IMR-90 (cell line): ENCODE data around the gene USF1. TPM values are rescaled to one million over a fixed set of nuclear protein-coding genes. Genes with fewer than 3 reads are reported as not detected.

Experiments used
- ATAC-seq: fragments of 200-7000 bp; cut with Tn5 transposase; 2 replicates; pipeline ENCODE4 v1.9.1; 2020; ENCODE audit warnings: low read depth, mild to moderate bottlenecking, moderate library complexity
- BruUV-seq: library from RNA; stranded (reverse); fragments of 400-500 nt; replicated peaks from 2 replicates; lab custom pipeline; 2021; lab: Mats Ljungman, UMichigan
- CTCF ChIA-PET: fragments of 300-600 bp; formaldehyde crosslinking; extraction: SDS; loops from one replicate; lab custom pipeline; 2021; ENCODE audit warnings: antibody characterized with exemption; lab: Yijun Ruan, JAX
- POLR2A ChIA-PET: fragments of 300-600 bp; sonication (Branson Sonifier 250); formaldehyde crosslinking; loops from one replicate; lab custom pipeline; 2022; ENCODE audit warnings: antibody characterized with exemption; ENCODE audit not compliant: unreplicated experiment; lab: Charles Lee
- DNase-seq: peaks from one replicate; pipeline ENCODE4 v3.0.0; 2013
- H2AFZ ChIP-seq: replicated peaks from 2 replicates; pipeline ENCODE3; 2013; ENCODE audit warnings: low read length, mild to moderate bottlenecking; ENCODE audit not compliant: poor library complexity
- H2AK5ac ChIP-seq: 2 replicates; pipeline ENCODE4 v1.6.1; 2013; ENCODE audit warnings: low read depth, low read length, inconsistent platforms
- H2AK9ac ChIP-seq: replicated peaks from 2 replicates; pipeline ENCODE3; 2013; ENCODE audit warnings: mild to moderate bottlenecking, low read depth, low read length, moderate library complexity; ENCODE audit not compliant: poor library complexity
- H2BK120ac ChIP-seq: 2 replicates; pipeline ENCODE4 v1.6.1; 2013; ENCODE audit warnings: low read depth, low read length, inconsistent platforms
- H2BK15ac ChIP-seq: 3 replicates; pipeline ENCODE4 v1.6.1; 2013; ENCODE audit warnings: low read depth, low read length, inconsistent platforms
- H2BK20ac ChIP-seq: 2 replicates; pipeline ENCODE4 v1.6.1; 2013; ENCODE audit warnings: low read depth, mild to moderate bottlenecking, inconsistent platforms, low read length, moderate library complexity
- H2BK5ac ChIP-seq: 2 replicates; pipeline ENCODE4 v1.6.1; 2013; ENCODE audit warnings: mild to moderate bottlenecking, low read depth, low read length, inconsistent platforms; ENCODE audit not compliant: poor library complexity, severe bottlenecking
- H3K14ac ChIP-seq: replicated peaks from 2 replicates; pipeline ENCODE4 v1.6.1; 2013; ENCODE audit warnings: low read depth, low read length, inconsistent platforms
- H3K18ac ChIP-seq: 2 replicates; pipeline ENCODE4 v1.6.1; 2013; ENCODE audit warnings: low read depth, low read length, control low read depth
- H3K23ac ChIP-seq: 2 replicates; pipeline ENCODE4 v1.6.1; 2013; ENCODE audit warnings: low read depth, low read length, inconsistent platforms
- H3K27ac ChIP-seq: 2 replicates; pipeline ENCODE4 v1.5.1; 2013; ENCODE audit warnings: mild to moderate bottlenecking, control low read depth, low read length; ENCODE audit not compliant: insufficient read depth
- H3K27me3 ChIP-seq: 2 replicates; pipeline ENCODE4 v1.6.1; 2013; ENCODE audit warnings: low read length; ENCODE audit not compliant: control insufficient read depth, insufficient read depth
- H3K36me3 ChIP-seq: 2 replicates; pipeline ENCODE4 v1.6.1; 2013; ENCODE audit warnings: low read length, mixed read lengths; ENCODE audit not compliant: control insufficient read depth, insufficient read depth
- H3K4ac ChIP-seq: 2 replicates; pipeline ENCODE4 v1.6.1; 2013; ENCODE audit warnings: low read depth, low read length, inconsistent platforms
- H3K4me1 ChIP-seq: 2 replicates; pipeline ENCODE4 v1.6.1; 2013; ENCODE audit warnings: low read length, mixed read lengths; ENCODE audit not compliant: control insufficient read depth, insufficient read depth
- H3K4me2 ChIP-seq: 2 replicates; pipeline ENCODE4 v1.6.1; 2013; ENCODE audit warnings: low read depth, mild to moderate bottlenecking, control low read depth, low read length, moderate library complexity
- H3K4me3 ChIP-seq: 2 replicates; pipeline ENCODE4 v1.5.1; 2013; ENCODE audit warnings: low read depth, mild to moderate bottlenecking, control low read depth, low read length, moderate library complexity; ENCODE audit not compliant: insufficient read depth
- H3K56ac ChIP-seq: 2 replicates; pipeline ENCODE4 v1.6.1; 2013; ENCODE audit warnings: low read length, inconsistent platforms; ENCODE audit not compliant: insufficient read depth; ENCODE audit errors: extremely low read depth
- H3K79me1 ChIP-seq, 2 experiments: 2 replicates each; pipeline ENCODE4 v1.6.1; 2013; ENCODE audit warnings: low read length in 2 of 2, inconsistent platforms in 1 of 2, low read depth in 1 of 2
- H3K9ac ChIP-seq: 2 replicates; pipeline ENCODE4 v1.6.1; 2013; ENCODE audit warnings: low read depth, low read length, control low read depth
- H3K9me1 ChIP-seq: 2 replicates; pipeline ENCODE4 v1.6.1; 2013; ENCODE audit warnings: low read length, inconsistent platforms; ENCODE audit not compliant: insufficient read depth
- H3K9me3 ChIP-seq: 2 replicates; pipeline ENCODE4 v1.6.1; 2013; ENCODE audit warnings: low read length; ENCODE audit not compliant: control insufficient read depth, insufficient read depth
- H4K20me1 ChIP-seq: 2 replicates; pipeline ENCODE4 v1.6.1; 2013; ENCODE audit warnings: low read length, inconsistent platforms; ENCODE audit not compliant: insufficient read depth
- H4K5ac ChIP-seq: 2 replicates; pipeline ENCODE4 v1.6.1; 2013; ENCODE audit warnings: mild to moderate bottlenecking, low read depth, low read length, control low read depth
- H4K8ac ChIP-seq, 2 experiments: 2 replicates each; pipeline ENCODE4 v1.6.1; 2013; ENCODE audit warnings: low read depth in 2 of 2, low read length in 2 of 2, control low read depth in 1 of 2, inconsistent platforms in 1 of 2
- H4K91ac ChIP-seq: 2 replicates; pipeline ENCODE4 v1.6.1; 2013; ENCODE audit warnings: low read depth, low read length, inconsistent platforms; ENCODE audit not compliant: insufficient read depth
- BHLHE40 ChIP-seq: fragments of 150-350 bp; IDR thresholded peaks from 2 replicates; pipeline ENCODE4 v1.6.1; 2016; ENCODE audit warnings: mild to moderate bottlenecking, low read depth, low read length
- CEBPB ChIP-seq: IDR thresholded peaks from 2 replicates; pipeline ENCODE4 v1.6.1; 2012; ENCODE audit warnings: low read depth, low read length, improper control_type of control experiment
- CHD1 ChIP-seq: IDR thresholded peaks from 2 replicates; pipeline ENCODE4 v1.6.1; 2012; ENCODE audit warnings: low read depth, low read length, improper control_type of control experiment
- FOS ChIP-seq: fragments of 150-350 bp; IDR thresholded peaks from 2 replicates; pipeline ENCODE4 v1.6.1; 2016; ENCODE audit warnings: low read depth, low read length
- MAFK ChIP-seq: IDR thresholded peaks from 2 replicates; pipeline ENCODE4 v1.6.1; 2012; ENCODE audit warnings: low read depth, low read length, improper control_type of control experiment
- MAZ ChIP-seq: IDR thresholded peaks from 2 replicates; pipeline ENCODE4 v1.6.1; 2012; ENCODE audit warnings: low read depth, mild to moderate bottlenecking, low read length, improper control_type of control experiment, moderate library complexity, borderline replicate concordance
- MXI1 ChIP-seq: IDR thresholded peaks from 2 replicates; pipeline ENCODE4 v1.6.1; 2012; ENCODE audit warnings: low read depth, mild to moderate bottlenecking, low read length, moderate library complexity, borderline replicate concordance
- NFE2L2 ChIP-seq: fragments of 150-350 bp; IDR thresholded peaks from 2 replicates; pipeline ENCODE4 v1.6.1; 2016; ENCODE audit warnings: low read depth, mild to moderate bottlenecking, low read length
- POLR2A ChIP-seq: IDR thresholded peaks from 2 replicates; pipeline ENCODE4 v1.6.1; 2012; ENCODE audit warnings: mild to moderate bottlenecking, low read depth, low read length
- RAD21 ChIP-seq: IDR thresholded peaks from 2 replicates; pipeline ENCODE4 v1.6.1; 2012; ENCODE audit warnings: low read length, improper control_type of control experiment
- RCOR1 ChIP-seq: IDR thresholded peaks from 2 replicates; pipeline ENCODE4 v1.6.1; 2012; ENCODE audit warnings: mild to moderate bottlenecking, low read length, improper control_type of control experiment; ENCODE audit not compliant: insufficient replicate concordance
- RFX5 ChIP-seq: IDR thresholded peaks from 2 replicates; pipeline ENCODE4 v1.8.0; 2012; ENCODE audit warnings: low read depth, mild to moderate bottlenecking, low read length, moderate library complexity
- SMC3 ChIP-seq: fragments of 150-350 bp; IDR thresholded peaks from 2 replicates; pipeline ENCODE4 v1.6.1; 2016; ENCODE audit warnings: low read depth, mild to moderate bottlenecking, antibody characterized with exemption, low read length, moderate library complexity
- WGBS, 2 experiments: methylation state at CpG; one replicate each; pipeline versions ENCODE4 v1.1.5 to v1.1.7; 2013; ENCODE audit warnings: missing lambda C conversion rate in 2 of 2; ENCODE audit not compliant: insufficient read length in 1 of 2; ENCODE audit errors: extremely low coverage in 2 of 2; 5-methylcytosine and 5-hydroxymethylcytosine counted together
- dilution Hi-C: fragments of 300-500 bp; cut with HindIII; formaldehyde crosslinking; loops from one replicate; pipeline ENCODE4 v1.14.3; 2018; ENCODE audit warnings: low sequenced_read_pairs; ENCODE audit not compliant: unreplicated experiment
- in situ Hi-C: fragments of 300-500 bp; cut with MboI; formaldehyde crosslinking; loops from 3 replicates; pipeline ENCODE4 v1.14.3; 2019; ENCODE audit warnings: low sequenced_read_pairs, inconsistent platforms, mixed read lengths
- intact Hi-C: fragments of 100-400 bp; cut with micrococcal nuclease; formaldehyde crosslinking; loops from 2 replicates; pipeline ENCODE4 v1.10.0; 2022
- polyA plus RNA-seq, 3 experiments: library from polyadenylated mRNA; depleted of rRNA; stranded (reverse); fragments of >200 nt; gene quantifications; 2 replicates each; pipeline ENCODE4 v1.2.3, GENCODE V29; 2012; ENCODE audit warnings: low replicate concordance in 1 of 3
- total RNA-seq: library from RNA; depleted of rRNA; stranded (reverse); fragments of >200 nt; gene quantifications from 2 replicates; pipeline ENCODE4 v1.2.3, GENCODE V29; 2012
- TF ChIP-seq, protein P1 (sequence below): fragments of 150-350 bp; IDR thresholded peaks from 2 replicates; pipeline ENCODE4 v1.6.1; 2016; ENCODE audit warnings: low read depth, mild to moderate bottlenecking, low read length, moderate library complexity, borderline replicate concordance
- TF ChIP-seq, protein P2 (sequence below): conservative IDR thresholded peaks from 2 replicates; pipeline ENCODE4 v1.5.1; 2012; ENCODE audit warnings: mild to moderate bottlenecking, low read depth, low read length, improper control_type of control experiment

Gene USF1
- total and polyA plus RNA-seq, 2 of the 4 experiments (the other 2 are of a cell fraction), result 37.1 to 78.9 TPM

DNA sequence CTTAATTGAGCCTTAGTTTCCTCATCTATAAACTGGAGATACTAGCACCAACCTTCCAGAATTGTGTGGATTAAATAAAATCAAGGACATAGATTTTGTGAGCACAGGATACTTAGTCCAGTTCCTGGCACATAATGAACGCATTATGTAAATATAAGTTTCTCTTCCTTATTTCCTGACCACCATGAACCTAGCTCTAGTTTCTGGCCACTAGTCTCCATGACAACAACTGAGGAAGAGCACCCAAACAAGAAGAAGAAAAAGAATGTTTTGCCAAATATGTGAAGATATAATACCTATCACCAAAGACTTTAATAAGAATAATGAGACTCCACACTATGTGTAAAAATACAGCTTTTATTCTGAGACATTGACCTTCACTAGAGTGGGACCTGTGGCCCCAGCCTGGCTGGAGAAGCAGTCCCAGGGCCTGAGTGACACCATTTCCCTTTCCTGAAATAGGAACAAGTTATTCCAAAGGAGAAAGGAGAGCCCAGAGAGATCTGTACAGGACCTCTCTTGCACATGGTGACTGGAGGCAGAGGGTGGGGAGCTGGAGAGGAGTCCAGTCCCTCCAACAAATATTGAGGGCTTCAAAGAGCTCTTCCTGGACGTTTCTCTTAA is 940 bp upstream of the USF1 start:
- Histone ChIP-seq H2BK5ac (peak overlapping the region; percentile 86), H2BK120ac (no peak overlapping the region), H4K5ac (peak overlapping the region; percentile 91), H3K4ac (0 out of 2 replicates have a peak overlapping the region, but pooled peaks have one; percentile 98), H2AK9ac (peak overlapping the region; percentile 18), H3K9me3 (no peaks in the 10 kb centered on the region), H4K8ac (peak overlapping the region; percentile 95 to 100), H3K27me3 (no peaks in the 10 kb centered on the region), H4K91ac (peak overlapping the region; percentile 96), H2BK20ac (no peak overlapping the region), H3K9me1 (no peaks in the 10 kb centered on the region), H3K18ac (no peak overlapping the region; the same call in 1 of the 2 replicates), H3K14ac (peak overlapping the region; percentile 93; the same call in 1 of the 2 replicates), H3K36me3 (peaks cover 9% of the 10 kb centered on the region), H3K23ac (no peak overlapping the region), H2AFZ (no peak overlapping the region), H3K9ac (no peak overlapping the region), H4K20me1 (no peaks in the 10 kb centered on the region), H3K56ac (no peak overlapping the region), H3K27ac (peak overlapping the region; percentile 93; the same call in 1 of the 2 replicates), H3K4me1 (no peaks in the 10 kb centered on the region; the same call in 1 of the 2 replicates), H2BK15ac (no peak overlapping the region), H3K4me3 (peak overlapping the region; percentile 53; the same call in 1 of the 2 replicates), H2AK5ac (peak overlapping the region; percentile 5; the same call in 1 of the 2 replicates), H3K4me2 (peak overlapping the region; percentile 73), H3K79me1 (peaks cover 18 to 31% of the 10 kb centered on the region in 2 experiments)
- ChIA-PET CTCF (interaction anchor here (2.0 to 2.2 kb wide), 2 partner anchors 49 to 51 kb away, joined by 10 to 13 read pairs; partner anchors contain the start of gene KLHDC9), POLR2A (no interaction called here)
- in situ Hi-C loops (loop anchor here (5.0 kb wide), 1 partner anchor 49 kb away; no protein-coding TSS in a partner anchor), intact Hi-C loops (loop anchor here (5.0 kb wide), 1 partner anchor 36 kb away; no protein-coding TSS in a partner anchor), dilution Hi-C loops (no loop called here)
- TF ChIP-seq CEBPB (no peak), NFE2L2 (no peak), FOS (no peak), SMC3 (no peak), RAD21 (no peak), MAZ (no peak), CHD1 (no peak), POLR2A (no peak), RCOR1 (no peak), MXI1 (no peak), BHLHE40 (no peak), RFX5 (no peak), MAFK (no peak)
- TF ChIP-seq, protein P1, sequence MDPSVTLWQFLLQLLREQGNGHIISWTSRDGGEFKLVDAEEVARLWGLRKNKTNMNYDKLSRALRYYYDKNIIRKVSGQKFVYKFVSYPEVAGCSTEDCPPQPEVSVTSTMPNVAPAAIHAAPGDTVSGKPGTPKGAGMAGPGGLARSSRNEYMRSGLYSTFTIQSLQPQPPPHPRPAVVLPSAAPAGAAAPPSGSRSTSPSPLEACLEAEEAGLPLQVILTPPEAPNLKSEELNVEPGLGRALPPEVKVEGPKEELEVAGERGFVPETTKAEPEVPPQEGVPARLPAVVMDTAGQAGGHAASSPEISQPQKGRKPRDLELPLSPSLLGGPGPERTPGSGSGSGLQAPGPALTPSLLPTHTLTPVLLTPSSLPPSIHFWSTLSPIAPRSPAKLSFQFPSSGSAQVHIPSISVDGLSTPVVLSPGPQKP, result no peak
- TF ChIP-seq, protein P2, sequence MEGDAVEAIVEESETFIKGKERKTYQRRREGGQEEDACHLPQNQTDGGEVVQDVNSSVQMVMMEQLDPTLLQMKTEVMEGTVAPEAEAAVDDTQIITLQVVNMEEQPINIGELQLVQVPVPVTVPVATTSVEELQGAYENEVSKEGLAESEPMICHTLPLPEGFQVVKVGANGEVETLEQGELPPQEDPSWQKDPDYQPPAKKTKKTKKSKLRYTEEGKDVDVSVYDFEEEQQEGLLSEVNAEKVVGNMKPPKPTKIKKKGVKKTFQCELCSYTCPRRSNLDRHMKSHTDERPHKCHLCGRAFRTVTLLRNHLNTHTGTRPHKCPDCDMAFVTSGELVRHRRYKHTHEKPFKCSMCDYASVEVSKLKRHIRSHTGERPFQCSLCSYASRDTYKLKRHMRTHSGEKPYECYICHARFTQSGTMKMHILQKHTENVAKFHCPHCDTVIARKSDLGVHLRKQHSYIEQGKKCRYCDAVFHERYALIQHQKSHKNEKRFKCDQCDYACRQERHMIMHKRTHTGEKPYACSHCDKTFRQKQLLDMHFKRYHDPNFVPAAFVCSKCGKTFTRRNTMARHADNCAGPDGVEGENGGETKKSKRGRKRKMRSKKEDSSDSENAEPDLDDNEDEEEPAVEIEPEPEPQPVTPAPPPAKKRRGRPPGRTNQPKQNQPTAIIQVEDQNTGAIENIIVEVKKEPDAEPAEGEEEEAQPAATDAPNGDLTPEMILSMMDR, result no peak
- DNase-seq, result no peak
- no peak for ATAC-seq
- no TSS peak for BruUV-seq
- WGBS, 2 experiments, result no CpG with 5 or more reads among the region's 2 CpGs
